ENCODE data around the gene ROPN1L.

ROPN1L gene

DNA sequence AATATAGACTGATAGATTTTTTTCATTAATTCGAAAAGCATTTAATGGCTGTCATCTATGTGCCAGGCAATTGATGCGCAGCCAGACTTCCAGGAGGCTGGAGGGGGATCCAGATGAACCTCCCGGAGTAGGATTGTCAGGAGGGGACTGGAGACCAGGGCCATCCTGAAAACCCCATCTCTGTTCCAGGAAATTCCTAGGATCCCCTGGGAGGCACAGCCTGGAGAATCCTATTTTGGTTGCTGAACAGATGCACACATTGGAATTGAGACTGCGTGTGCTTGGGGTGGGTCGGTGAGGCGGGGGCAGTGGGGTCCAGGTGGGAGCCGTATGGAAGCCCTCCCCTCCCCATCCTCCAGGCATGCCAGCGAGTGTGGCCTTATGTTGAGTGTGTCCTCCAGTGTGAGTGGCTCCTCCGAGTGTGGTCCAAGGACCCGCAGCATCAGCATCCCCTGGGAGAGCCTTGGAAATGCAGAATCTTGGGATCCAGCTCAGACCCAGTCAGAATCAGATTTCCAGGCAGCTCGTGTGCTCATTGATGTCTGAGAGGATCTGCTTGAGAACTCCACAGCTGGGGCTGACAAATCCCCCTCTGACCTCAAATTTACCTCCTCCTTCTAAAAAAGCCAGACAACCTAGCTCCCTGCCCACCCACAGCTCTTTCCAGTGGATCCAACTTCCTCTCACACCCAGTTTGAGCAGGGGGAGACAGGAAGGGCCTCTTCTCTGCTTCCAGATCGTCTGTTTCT lies 38.7 kb downstream of the ROPN1L start:
- TF ChIP-seq, protein P1, sequence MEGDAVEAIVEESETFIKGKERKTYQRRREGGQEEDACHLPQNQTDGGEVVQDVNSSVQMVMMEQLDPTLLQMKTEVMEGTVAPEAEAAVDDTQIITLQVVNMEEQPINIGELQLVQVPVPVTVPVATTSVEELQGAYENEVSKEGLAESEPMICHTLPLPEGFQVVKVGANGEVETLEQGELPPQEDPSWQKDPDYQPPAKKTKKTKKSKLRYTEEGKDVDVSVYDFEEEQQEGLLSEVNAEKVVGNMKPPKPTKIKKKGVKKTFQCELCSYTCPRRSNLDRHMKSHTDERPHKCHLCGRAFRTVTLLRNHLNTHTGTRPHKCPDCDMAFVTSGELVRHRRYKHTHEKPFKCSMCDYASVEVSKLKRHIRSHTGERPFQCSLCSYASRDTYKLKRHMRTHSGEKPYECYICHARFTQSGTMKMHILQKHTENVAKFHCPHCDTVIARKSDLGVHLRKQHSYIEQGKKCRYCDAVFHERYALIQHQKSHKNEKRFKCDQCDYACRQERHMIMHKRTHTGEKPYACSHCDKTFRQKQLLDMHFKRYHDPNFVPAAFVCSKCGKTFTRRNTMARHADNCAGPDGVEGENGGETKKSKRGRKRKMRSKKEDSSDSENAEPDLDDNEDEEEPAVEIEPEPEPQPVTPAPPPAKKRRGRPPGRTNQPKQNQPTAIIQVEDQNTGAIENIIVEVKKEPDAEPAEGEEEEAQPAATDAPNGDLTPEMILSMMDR (IDR thresholded peaks at IDR 0.05), result no peak
- no peak for TF ChIP-seq ZFX (IDR thresholded peaks at IDR 0.05; ENCODE audit: borderline replicate concordance)
- no peak overlapping the region for H3K27ac ChIP-seq

DNA sequence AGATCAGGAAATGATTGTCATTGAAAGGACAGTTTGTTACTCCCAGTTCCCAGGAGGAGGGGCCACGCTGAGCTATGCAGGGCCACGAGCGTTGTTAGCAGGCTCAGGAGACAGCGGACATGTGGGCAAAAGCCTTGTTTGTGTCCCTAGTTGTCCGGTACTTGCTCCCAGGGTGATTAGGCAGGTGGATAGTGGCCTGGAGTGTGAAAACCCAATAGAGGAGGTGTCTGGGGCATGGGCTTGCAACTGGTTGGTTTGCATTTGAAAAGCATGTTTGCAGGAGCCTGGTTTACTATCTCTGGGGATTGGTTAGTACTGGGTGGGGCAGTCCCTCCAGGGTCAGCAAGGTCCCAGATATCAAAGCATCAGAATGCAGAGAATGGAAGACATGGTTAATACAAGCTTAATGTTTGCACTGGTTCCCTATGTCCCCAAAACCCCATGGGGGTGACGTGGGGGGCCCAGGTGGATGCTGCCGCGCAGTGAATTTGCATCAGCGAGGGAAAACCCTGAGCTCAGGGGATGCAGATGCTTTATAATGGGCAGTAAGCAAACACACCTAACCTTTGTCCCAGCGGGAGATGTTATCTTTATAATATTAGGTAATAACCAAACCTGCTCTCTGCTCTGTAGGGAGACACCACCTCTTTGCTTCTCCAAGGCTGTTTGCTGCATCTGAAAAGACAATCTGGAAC lies 39.7 kb downstream of the ROPN1L start:
- no peak for TF ChIP-seq ZFX (IDR thresholded peaks at IDR 0.05; ENCODE audit: borderline replicate concordance)
- TF ChIP-seq, protein P1 (IDR thresholded peaks at IDR 0.05), result no peak
- no peak overlapping the region for H3K27ac ChIP-seq

DNA sequence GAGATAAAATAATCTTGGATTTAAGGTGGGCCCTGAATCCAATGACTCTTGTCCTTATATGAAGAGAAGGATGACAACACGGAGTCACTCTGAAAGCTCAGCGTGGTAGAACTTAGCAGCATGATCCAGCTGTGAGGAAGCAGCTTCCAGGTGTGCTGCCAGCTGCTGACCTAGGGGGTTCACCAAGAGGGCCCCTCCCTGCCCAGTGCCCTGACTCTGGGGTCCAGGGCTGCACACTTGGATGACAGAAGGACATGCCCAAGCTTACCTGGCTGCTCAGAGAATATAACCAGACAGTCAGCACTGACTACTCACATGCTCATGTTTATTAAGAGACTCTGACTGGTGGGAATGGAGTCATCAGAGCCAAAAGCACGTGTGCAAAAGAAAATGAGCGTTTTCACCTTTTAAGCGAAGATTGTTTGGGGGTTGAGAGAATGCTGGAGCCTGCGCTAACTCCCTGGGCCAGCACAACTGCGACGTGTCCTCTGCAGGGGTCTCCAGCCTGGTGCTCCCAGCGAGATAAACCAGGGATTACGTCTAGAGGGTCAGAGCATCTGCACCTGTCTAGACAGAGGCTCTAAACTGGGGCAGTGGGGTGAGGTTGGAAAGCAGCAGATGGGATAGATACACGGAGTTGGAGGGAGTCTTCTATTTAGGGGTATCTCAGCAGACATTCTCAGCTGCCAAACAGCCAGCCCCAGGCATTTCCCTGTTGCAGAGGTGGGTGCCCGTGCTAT lies 41.3 kb downstream of the ROPN1L start:
- no peak for TF ChIP-seq ZFX (IDR thresholded peaks at IDR 0.05; ENCODE audit: borderline replicate concordance)
- TF ChIP-seq, protein P1 (IDR thresholded peaks at IDR 0.05), result no peak
- no peak overlapping the region for H3K27ac ChIP-seq

DNA sequence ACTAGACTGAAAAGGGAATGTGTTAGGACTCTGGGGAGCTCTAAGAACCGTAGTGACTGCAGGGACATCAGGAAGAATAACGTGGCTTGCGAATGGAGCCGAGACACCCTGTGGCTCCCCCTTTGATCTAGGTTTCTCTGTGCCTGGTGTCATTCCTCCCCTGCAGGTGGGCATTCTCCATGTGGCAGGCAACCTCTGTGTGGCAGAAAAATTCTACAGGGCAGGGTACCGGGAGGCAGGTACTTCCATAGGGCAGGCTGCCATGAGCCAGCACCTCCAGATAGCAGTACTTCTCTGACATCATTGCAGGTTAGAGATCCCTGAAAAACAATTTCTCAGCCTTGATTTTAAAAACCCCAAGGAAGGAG lies 43.1 kb downstream of the ROPN1L start:
- TF ChIP-seq ZFX (IDR thresholded peaks at IDR 0.05; ENCODE audit: borderline replicate concordance), result no peak
- TF ChIP-seq, protein P1 (IDR thresholded peaks at IDR 0.05), result no peak
- H3K27ac ChIP-seq, result no peak overlapping the region

DNA sequence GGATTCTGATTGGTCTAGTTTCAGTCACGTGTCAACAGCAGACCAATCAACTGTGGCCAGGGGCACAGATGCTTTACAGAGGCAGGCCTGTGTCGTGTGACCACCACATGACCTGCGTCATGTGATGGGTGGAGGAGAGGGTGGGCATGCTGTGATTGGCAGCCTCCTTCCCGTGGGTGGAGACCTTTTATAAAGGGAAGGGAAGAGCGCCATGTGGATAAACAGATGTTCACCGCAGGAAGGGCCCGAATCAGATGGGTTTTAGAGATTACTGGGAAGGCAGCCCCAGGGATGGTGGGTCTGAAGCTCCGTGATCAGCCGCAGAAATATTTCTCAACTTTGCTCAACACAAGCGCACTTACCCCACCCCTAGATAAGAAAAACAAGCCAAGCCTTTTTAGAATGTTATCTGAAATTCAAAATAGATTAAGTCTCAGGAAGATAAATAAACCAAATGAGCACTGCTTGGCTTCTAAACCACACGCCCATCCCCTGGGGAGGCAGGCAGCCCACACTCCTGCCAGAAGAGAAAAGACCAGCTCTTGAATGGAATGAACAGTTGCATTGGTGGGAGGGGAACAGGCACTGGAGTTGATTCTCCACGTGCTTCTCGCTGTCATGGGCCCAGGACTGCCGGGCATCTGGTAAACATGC lies 43.6 kb downstream of the ROPN1L start:
- TF ChIP-seq, protein P1 (IDR thresholded peaks at IDR 0.05), result no peak
- H3K27ac ChIP-seq, result no peak overlapping the region

DNA sequence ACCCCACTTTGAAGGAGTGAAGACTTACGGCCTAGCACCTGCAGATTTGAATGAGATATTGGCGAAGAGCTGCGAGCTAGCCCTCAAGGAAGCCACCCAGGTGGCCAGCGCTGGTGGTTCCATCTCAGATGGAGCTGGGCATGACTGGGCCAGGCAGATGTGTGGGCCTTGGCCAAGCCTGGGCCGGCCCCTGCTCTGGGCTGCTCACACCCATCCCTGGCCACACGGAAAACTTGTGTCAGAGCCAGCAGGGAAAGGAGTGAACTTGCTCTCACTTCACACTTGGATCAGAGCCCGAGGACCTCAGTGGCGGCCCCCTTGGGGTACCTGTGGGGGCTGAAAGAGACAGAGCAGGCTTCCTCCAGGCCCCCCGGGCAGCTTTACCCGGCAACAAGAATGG lies 44.2 kb downstream of the ROPN1L start:
- no peak for TF ChIP-seq ZFX (IDR thresholded peaks at IDR 0.05; ENCODE audit: borderline replicate concordance)
- TF ChIP-seq, protein P1 (IDR thresholded peaks at IDR 0.05), result no peak
- H3K27ac ChIP-seq, result no peak overlapping the region

All from 22Rv1 (cell line).